ENCODE measurements around the gene GOLGA2.

DNA sequence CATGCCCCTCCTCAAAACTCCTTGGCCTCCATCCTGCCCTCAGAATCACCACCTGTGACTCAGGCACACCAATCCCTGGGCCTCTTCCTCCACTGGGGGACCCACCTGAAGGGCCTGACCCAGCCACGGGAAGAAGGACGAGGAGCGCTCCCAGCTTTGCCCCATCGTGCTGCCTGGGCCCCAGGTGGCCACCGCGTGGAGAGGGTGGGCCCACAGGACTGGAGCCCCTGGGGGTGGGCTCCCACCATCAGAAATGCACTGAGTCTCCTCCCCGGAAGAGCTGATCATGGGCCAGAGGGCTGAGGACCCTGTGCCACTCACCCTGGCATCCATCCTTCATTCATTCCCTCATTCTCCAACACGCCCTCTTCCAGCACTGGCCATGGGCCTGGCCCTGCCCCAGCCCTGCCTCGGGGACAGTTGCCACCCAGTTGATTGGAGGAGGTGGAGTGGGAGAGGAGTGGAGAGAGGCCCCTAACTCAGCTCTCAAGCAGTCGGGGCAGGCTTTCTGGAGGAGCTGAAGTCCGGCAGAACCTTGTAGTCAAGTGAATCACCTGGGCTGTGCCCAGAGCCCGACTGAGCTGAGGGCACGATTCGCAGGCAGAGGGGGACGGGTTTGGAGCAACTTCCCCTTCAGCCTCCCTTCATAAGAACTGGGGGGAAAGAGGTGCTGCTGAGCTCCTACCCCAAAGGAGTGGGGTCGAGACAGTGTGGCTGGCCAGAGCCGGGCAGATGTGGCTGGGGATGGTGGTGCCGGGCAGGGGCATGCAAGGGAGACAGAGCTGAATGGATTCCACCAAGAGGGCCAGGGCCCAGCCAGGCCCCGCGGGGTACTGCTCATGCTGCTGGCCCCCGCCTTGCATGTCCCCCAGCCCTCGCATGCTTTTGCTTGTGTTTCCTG, 43.0 kb downstream of the GOLGA2 start:
- TF ChIP-seq, protein P1, sequence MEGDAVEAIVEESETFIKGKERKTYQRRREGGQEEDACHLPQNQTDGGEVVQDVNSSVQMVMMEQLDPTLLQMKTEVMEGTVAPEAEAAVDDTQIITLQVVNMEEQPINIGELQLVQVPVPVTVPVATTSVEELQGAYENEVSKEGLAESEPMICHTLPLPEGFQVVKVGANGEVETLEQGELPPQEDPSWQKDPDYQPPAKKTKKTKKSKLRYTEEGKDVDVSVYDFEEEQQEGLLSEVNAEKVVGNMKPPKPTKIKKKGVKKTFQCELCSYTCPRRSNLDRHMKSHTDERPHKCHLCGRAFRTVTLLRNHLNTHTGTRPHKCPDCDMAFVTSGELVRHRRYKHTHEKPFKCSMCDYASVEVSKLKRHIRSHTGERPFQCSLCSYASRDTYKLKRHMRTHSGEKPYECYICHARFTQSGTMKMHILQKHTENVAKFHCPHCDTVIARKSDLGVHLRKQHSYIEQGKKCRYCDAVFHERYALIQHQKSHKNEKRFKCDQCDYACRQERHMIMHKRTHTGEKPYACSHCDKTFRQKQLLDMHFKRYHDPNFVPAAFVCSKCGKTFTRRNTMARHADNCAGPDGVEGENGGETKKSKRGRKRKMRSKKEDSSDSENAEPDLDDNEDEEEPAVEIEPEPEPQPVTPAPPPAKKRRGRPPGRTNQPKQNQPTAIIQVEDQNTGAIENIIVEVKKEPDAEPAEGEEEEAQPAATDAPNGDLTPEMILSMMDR (conservative IDR thresholded peaks at IDR 0.05; ENCODE audit: low read length), result no peak
- TF ChIP-seq EZH2phosphoT487 (IDR thresholded peaks at IDR 0.05; ENCODE audit: borderline replicate concordance), result no peak
